NCI-H524 (cell line): ENCODE data around the gene TVP23C.

Experiments
- DNase-seq, 2 experiments: peaks; one replicate each; lab custom pipeline; 2025; lab: John Stamatoyannopoulos, UW

TVP23C gene

GRCh38 chr17:15496735-15497670 is 66.3 kb downstream of the TVP23C start:
- no peak for DNase-seq

GRCh38 chr17:15494821-15495220 is 68.5 kb downstream of the TVP23C start:
- DNase-seq, result no peak

GRCh38 chr17:15493693-15494035 is 69.6 kb downstream of the TVP23C start:
- DNase-seq, result no peak

GRCh38 chr17:15492791-15493692 is 70.2 kb downstream of the TVP23C start:
- no peak for DNase-seq

- DNase-seq, result no peak
Measured at GRCh38 chr17:15492186-15492585, 71.1 kb downstream of the TVP23C start.

- no peak for DNase-seq
Measured at GRCh38 chr17:15490634-15491261, 72.5 kb downstream of the TVP23C start.

- DNase-seq, result no peak
Measured at GRCh38 chr17:15488557-15488956, 74.7 kb downstream of the TVP23C start.

GRCh38 chr17:15485045-15485444 is 78.2 kb downstream of the TVP23C start:
- no peak for DNase-seq

GRCh38 chr17:15483431-15483830 is 79.9 kb downstream of the TVP23C start:
- no peak for DNase-seq

- no peak for DNase-seq
Measured at GRCh38 chr17:15482476-15482875, 80.8 kb downstream of the TVP23C start.

GRCh38 chr17:15481481-15481880 is 81.8 kb downstream of the TVP23C start:
- DNase-seq, result no peak

GRCh38 chr17:15480204-15480603 is 83.1 kb downstream of the TVP23C start:
- DNase-seq, result no peak

GRCh38 chr17:15479703-15480102 is 83.6 kb downstream of the TVP23C start:
- DNase-seq, result peak; percentile 70 to 88

GRCh38 chr17:15478845-15479244 is 84.4 kb downstream of the TVP23C start:
- DNase-seq, result no peak

- DNase-seq, result no peak
Measured at GRCh38 chr17:15475631-15476354, 87.5 kb downstream of the TVP23C start.

GRCh38 chr17:15472891-15473290 is 90.4 kb downstream of the TVP23C start:
- DNase-seq, result no peak

- no peak for DNase-seq
Measured at GRCh38 chr17:15470536-15470935, 92.7 kb downstream of the TVP23C start.

- no peak for DNase-seq
Measured at GRCh38 chr17:15469260-15469659, 94.0 kb downstream of the TVP23C start.

- DNase-seq, result no peak
Measured at GRCh38 chr17:15468126-15468525, 95.2 kb downstream of the TVP23C start.

- no peak for DNase-seq
Measured at GRCh38 chr17:15467592-15467991, 95.7 kb downstream of the TVP23C start, which contains the start of gene CDRT4. Gene CDRT4 (minus strand): TSS chr17:15467621. CDS start chr17:15440238, 27,383 bp downstream.

- DNase-seq, result no peak
Measured at GRCh38 chr17:15466131-15466530, 97.2 kb downstream of the TVP23C start.
